Neural crest cell (in vitro differentiated cells): ENCODE data around the gene RILPL1. TPM values are rescaled to one million over a fixed set of nuclear protein-coding genes. Genes with fewer than 3 reads are reported as not detected.
"Not testable (repeated sequence)": the region's sequence is repeated elsewhere in the genome, so short reads cannot be mapped to it uniquely, and the experiment has no call there.

Experiments used
- DNase-seq: peaks from one replicate; pipeline ENCODE4 v3.0.0; 2021; ENCODE audit warnings: low read depth, mixed read lengths, low spot score
- H3K27ac Mint-ChIP-seq: one replicate; pipeline ENCODE4 v1.8.0; 2021; ENCODE audit warnings: mild to moderate bottlenecking, mixed read lengths; ENCODE audit not compliant: unreplicated experiment
- H3K27me3 Mint-ChIP-seq: 2 replicates; pipeline ENCODE4 v1.8.0; 2021; ENCODE audit warnings: low read depth, mild to moderate bottlenecking, mixed read lengths
- H3K36me3 Mint-ChIP-seq: 2 replicates; pipeline ENCODE4 v1.8.0; 2021; ENCODE audit warnings: low read depth, mild to moderate bottlenecking, mixed read lengths
- H3K4me1 Mint-ChIP-seq: 2 replicates; pipeline ENCODE4 v1.8.0; 2021; ENCODE audit warnings: mixed read lengths
- H3K4me3 Mint-ChIP-seq: one replicate; pipeline ENCODE4 v1.8.0; 2021; ENCODE audit warnings: mild to moderate bottlenecking, mixed read lengths
- H3K9me3 Mint-ChIP-seq: 2 replicates; pipeline ENCODE4 v1.8.0; 2021; ENCODE audit warnings: mixed read lengths
- CTCF ChIP-seq: fragments of 200-600 bp; sonication (generic); conservative IDR thresholded peaks from 2 replicates; pipeline ENCODE4 v1.5.0; 2021; ENCODE audit warnings: antibody characterized with exemption, mild to moderate bottlenecking
- total RNA-seq: library from RNA; stranded (reverse); gene quantifications from 2 replicates; pipeline ENCODE4 v1.2.1, GENCODE V29; 2021

The RILPL1 gene
- total RNA-seq, 1 donor from 2014 or later = 23.5 TPM

- Mint-ChIP-seq H3K36me3 (peaks cover 3% of the 10 kb centered on the region), H3K4me1 (peaks cover 2% of the 10 kb centered on the region), H3K4me3 (no peak overlapping the region), H3K27me3 (no peaks in the 10 kb centered on the region), H3K9me3 (no peaks in the 10 kb centered on the region), H3K27ac (no peak overlapping the region)
- TF ChIP-seq CTCF = no peak
- DNase-seq = no peak
Observed at GRCh38 chr12:123471374-123472068, 62.0 kb downstream of the RILPL1 start.

- no peak overlapping the region for H3K27ac Mint-ChIP-seq
- no peak for TF ChIP-seq CTCF
- DNase-seq = no peak
- no peaks in the 10 kb centered on the region for H3K27me3 Mint-ChIP-seq
- H3K36me3 Mint-ChIP-seq = no peaks in the 10 kb centered on the region
- H3K4me3 Mint-ChIP-seq = no peak overlapping the region
- no peaks in the 10 kb centered on the region for H3K4me1 Mint-ChIP-seq
- no peaks in the 10 kb centered on the region for H3K9me3 Mint-ChIP-seq
Observed at GRCh38 chr12:123469978-123470377, 63.5 kb downstream of the RILPL1 start.

GRCh38 chr12:123468786-123469185 is 64.7 kb downstream of the RILPL1 start:
- no peak for DNase-seq
- TF ChIP-seq CTCF = no peak
- H3K27ac Mint-ChIP-seq = no peak overlapping the region
- no peaks in the 10 kb centered on the region for H3K4me1 Mint-ChIP-seq
- H3K9me3 Mint-ChIP-seq = no peaks in the 10 kb centered on the region
- H3K4me3 Mint-ChIP-seq = no peak overlapping the region
- no peaks in the 10 kb centered on the region for H3K36me3 Mint-ChIP-seq
- H3K27me3 Mint-ChIP-seq = no peaks in the 10 kb centered on the region

GRCh38 chr12:123465084-123465483 is 68.4 kb downstream of the RILPL1 start:
- H3K4me1 Mint-ChIP-seq = peaks cover 16% of the 10 kb centered on the region
- DNase-seq = no peak
- H3K27ac Mint-ChIP-seq = no peak overlapping the region
- TF ChIP-seq CTCF = no peak
- H3K4me3 Mint-ChIP-seq = no peak overlapping the region
- peaks cover 4% of the 10 kb centered on the region for H3K36me3 Mint-ChIP-seq
- H3K27me3 Mint-ChIP-seq = no peaks in the 10 kb centered on the region
- H3K9me3 Mint-ChIP-seq = no peaks in the 10 kb centered on the region

GRCh38 chr12:123463174-123463573 is 70.3 kb downstream of the RILPL1 start:
- not testable (repeated sequence) for H3K27me3 Mint-ChIP-seq, H3K4me3 Mint-ChIP-seq, H3K27ac Mint-ChIP-seq, DNase-seq, H3K9me3 Mint-ChIP-seq, H3K36me3 Mint-ChIP-seq
- peaks cover 29% of the 10 kb centered on the region for H3K4me1 Mint-ChIP-seq

- no peak for TF ChIP-seq CTCF
- Mint-ChIP-seq H3K27me3 (no peaks in the 10 kb centered on the region), H3K27ac (peak within 1 kb of the TSS; percentile 100), H3K9me3 (no peaks in the 10 kb centered on the region), H3K36me3 (peaks cover 4% of the 10 kb centered on the region), H3K4me3 (peak within 1 kb of the TSS; percentile 98), H3K4me1 (peaks cover 32% of the 10 kb centered on the region)
- DNase-seq = peak; percentile 65
Observed at GRCh38 chr12:123457980-123458779, 75.3 kb downstream of the RILPL1 start, which contains the start of gene SNRNP35. Gene SNRNP35, plus strand, starts transcription at chr12:123458139. Its CDS starts 7,402 bp downstream, at chr12:123465541.
